HepG2 (cell line): Measurements from ENCODE around the gene TUBA8. TPM values are rescaled to one million over a fixed set of nuclear protein-coding genes. Genes with fewer than 3 reads are reported as not detected.

Source experiments
- ARHGAP35 ChIP-seq: sonication (generic); formaldehyde crosslinking; IDR thresholded peaks from 2 replicates; pipeline ENCODE4 v1.9.0; 2022; ENCODE audit warnings: mild to moderate bottlenecking, inconsistent platforms, moderate library complexity, missing genetic modification reagents, borderline replicate concordance
- HDAC1 ChIP-seq: sonication (generic); formaldehyde crosslinking; IDR thresholded peaks from 2 replicates; pipeline ENCODE4 v1.5.1; 2020; ENCODE audit warnings: mild to moderate bottlenecking, missing genetic modification reagents
- MBNL3 ChIP-seq: fragments of 250-450 bp; sonication (Bioruptor Pico); conservative IDR thresholded peaks from 2 replicates; pipeline ENCODE4 v1.8.0; 2022; ENCODE audit warnings: mild to moderate bottlenecking, inconsistent platforms
- NFATC3 ChIP-seq: sonication (generic); formaldehyde crosslinking; IDR thresholded peaks from 2 replicates; pipeline ENCODE4 v1.5.1; 2020; ENCODE audit warnings: mild to moderate bottlenecking, missing genetic modification reagents
- NFIB ChIP-seq: sonication (generic); formaldehyde crosslinking; IDR thresholded peaks from 2 replicates; pipeline ENCODE4 v1.9.0; 2021; ENCODE audit warnings: missing genetic modification reagents, mild to moderate bottlenecking, borderline replicate concordance
- NFYB ChIP-seq: sonication (generic); formaldehyde crosslinking; IDR thresholded peaks from 2 replicates; pipeline ENCODE4 v1.4.0; 2020; ENCODE audit warnings: missing genetic modification reagents
- PHF5A ChIP-seq: IDR thresholded peaks from one replicate; pipeline ENCODE4 v1.6.1; 2018; ENCODE audit warnings: low read depth, missing genetic modification reagents; ENCODE audit not compliant: unreplicated experiment
- POGZ ChIP-seq: sonication (generic); formaldehyde crosslinking; IDR thresholded peaks from 2 replicates; pipeline ENCODE4 v1.4.0; 2020; ENCODE audit warnings: mild to moderate bottlenecking, missing genetic modification reagents
- RFXANK ChIP-seq: IDR thresholded peaks from 2 replicates; pipeline ENCODE4 v1.6.1; 2016
- SOX5 ChIP-seq: IDR thresholded peaks from 2 replicates; pipeline ENCODE4 v1.6.1; 2016; ENCODE audit warnings: borderline replicate concordance
- SP4 ChIP-seq: sonication (generic); formaldehyde crosslinking; IDR thresholded peaks from 2 replicates; pipeline ENCODE4 v1.8.1; 2023; ENCODE audit warnings: mild to moderate bottlenecking, missing genetic modification reagents
- SP5 ChIP-seq: IDR thresholded peaks from 2 replicates; pipeline ENCODE4 v1.6.1; 2016; ENCODE audit warnings: low read depth, borderline replicate concordance
- STAG1 ChIP-seq: sonication (generic); formaldehyde crosslinking; IDR thresholded peaks from 2 replicates; pipeline ENCODE4 v1.4.0; 2020; ENCODE audit warnings: missing genetic modification reagents
- YY1 ChIP-seq: IDR thresholded peaks from 2 replicates; pipeline ENCODE4 v1.6.1; 2011; ENCODE audit warnings: low read length, low read depth, moderate library complexity, mild to moderate bottlenecking; ENCODE audit not compliant: insufficient read depth, insufficient replicate concordance
- ZNF12 ChIP-seq: sonication (generic); formaldehyde crosslinking; IDR thresholded peaks from 2 replicates; pipeline ENCODE4 v1.5.0; 2020; ENCODE audit warnings: missing genetic modification reagents
- ZNF180 ChIP-seq: sonication (generic); formaldehyde crosslinking; IDR thresholded peaks from 2 replicates; pipeline ENCODE4 v1.4.0; 2020; ENCODE audit warnings: low read depth, missing genetic modification reagents, borderline replicate concordance
- ZNF709 ChIP-seq: sonication (generic); formaldehyde crosslinking; IDR thresholded peaks from 2 replicates; pipeline ENCODE4 v1.5.0; 2020; ENCODE audit warnings: mild to moderate bottlenecking, missing genetic modification reagents
- ZNF724P ChIP-seq: sonication (generic); formaldehyde crosslinking; IDR thresholded peaks from 2 replicates; pipeline ENCODE4 v1.8.0; 2022; ENCODE audit warnings: missing genetic modification reagents, borderline replicate concordance
- polyA plus RNA-seq, 8 experiments: library from polyadenylated mRNA; depleted of rRNA in 3 of 8; stranded (reverse) in 7 of 8; unstranded in 1 of 8; fragments of >200 nt; fragmentation: Illumina TruSeq in 4 of 8; extraction: Trizol in 4 of 8; gene quantifications; 2 replicates each; pipeline versions ENCODE4 v1.2.1 to v1.2.3, GENCODE V29; 2011 to 2016; ENCODE audit warnings: low read depth in 4 of 8, missing spikeins in 1 of 8, mixed read lengths in 1 of 8; ENCODE audit not compliant: insufficient read depth in 1 of 8
- total RNA-seq, 5 experiments: library from RNA; depleted of rRNA; stranded (reverse); fragments of >200 nt; fragmentation: Illumina TruSeq; extraction: Trizol; gene quantifications; 2 replicates each; pipeline ENCODE4 v1.2.3, GENCODE V29; 2016; ENCODE audit warnings: low read depth in 1 of 5
- TF ChIP-seq, protein P1 (sequence below): sonication (generic); formaldehyde crosslinking; IDR thresholded peaks from 2 replicates; pipeline ENCODE4 v1.5.0; 2020; ENCODE audit warnings: mild to moderate bottlenecking, missing genetic modification reagents
- TF ChIP-seq, protein P2 (sequence below): sonication (generic); formaldehyde crosslinking; IDR thresholded peaks from 2 replicates; pipeline ENCODE4 v1.8.0; 2023; ENCODE audit warnings: mild to moderate bottlenecking, missing genetic modification reagents
- TF ChIP-seq, protein P3 (sequence below): sonication (generic); formaldehyde crosslinking; IDR thresholded peaks from 2 replicates; pipeline ENCODE4 v1.8.1; 2023; ENCODE audit warnings: mild to moderate bottlenecking, missing genetic modification reagents, borderline replicate concordance
- TF ChIP-seq, protein P4 (sequence below): sonication (generic); formaldehyde crosslinking; IDR thresholded peaks from 2 replicates; pipeline ENCODE4 v1.4.0; 2020; ENCODE audit warnings: missing genetic modification reagents
- TF ChIP-seq, protein P5 (sequence below): sonication (generic); formaldehyde crosslinking; IDR thresholded peaks from 2 replicates; pipeline ENCODE4 v1.5.1; 2020; ENCODE audit warnings: missing genetic modification reagents, mild to moderate bottlenecking, borderline replicate concordance
- TF ChIP-seq, protein P6 (sequence below): sonication (generic); formaldehyde crosslinking; IDR thresholded peaks from 2 replicates; pipeline ENCODE4 v1.5.0; 2020; ENCODE audit warnings: mild to moderate bottlenecking, low read depth, missing genetic modification reagents, borderline replicate concordance

The TUBA8 gene
- total and polyA plus RNA-seq, 2 of the 13 experiments (the other 11 are each of a cell fraction or from before 2014, with no cell fraction given): 0.35 to 0.69 TPM

DNA sequence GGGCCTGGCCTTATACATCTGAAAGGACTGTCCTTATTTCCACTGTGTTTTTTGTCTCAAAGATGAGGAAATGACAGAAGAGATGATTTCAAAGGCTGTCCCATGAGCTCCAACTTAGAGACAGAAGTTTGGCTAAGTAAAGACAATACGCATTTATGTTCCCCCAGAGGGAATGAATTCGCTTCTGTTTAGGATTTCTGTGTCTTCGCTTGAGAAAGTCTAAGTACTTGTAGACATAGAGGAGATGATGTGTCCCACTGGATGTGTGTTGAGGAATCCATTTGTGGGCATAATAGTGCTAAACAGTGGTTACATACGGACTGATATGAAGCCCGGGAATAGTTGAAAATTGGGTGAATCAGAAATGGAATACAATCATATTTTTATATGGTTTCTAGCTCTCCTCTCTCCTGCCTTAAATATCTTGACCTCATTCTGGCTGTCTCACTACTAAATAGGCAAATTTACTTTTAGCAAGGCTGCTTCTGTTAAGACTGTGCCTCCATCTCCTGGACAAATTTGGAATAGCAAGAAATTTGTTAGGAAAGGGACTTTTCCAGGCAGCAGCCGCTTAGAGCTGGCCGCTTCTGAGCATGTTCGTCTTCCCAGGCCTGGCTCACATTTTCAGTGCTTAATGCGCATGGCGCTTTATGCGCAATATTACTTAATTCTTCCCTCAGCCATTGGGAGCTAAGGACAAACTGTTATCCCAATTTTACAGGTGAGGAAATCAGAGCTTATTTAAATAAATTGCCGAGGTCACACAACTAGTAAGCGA lies 34.7 kb upstream of the TUBA8 start (continued):
- TF ChIP-seq, protein P1, sequence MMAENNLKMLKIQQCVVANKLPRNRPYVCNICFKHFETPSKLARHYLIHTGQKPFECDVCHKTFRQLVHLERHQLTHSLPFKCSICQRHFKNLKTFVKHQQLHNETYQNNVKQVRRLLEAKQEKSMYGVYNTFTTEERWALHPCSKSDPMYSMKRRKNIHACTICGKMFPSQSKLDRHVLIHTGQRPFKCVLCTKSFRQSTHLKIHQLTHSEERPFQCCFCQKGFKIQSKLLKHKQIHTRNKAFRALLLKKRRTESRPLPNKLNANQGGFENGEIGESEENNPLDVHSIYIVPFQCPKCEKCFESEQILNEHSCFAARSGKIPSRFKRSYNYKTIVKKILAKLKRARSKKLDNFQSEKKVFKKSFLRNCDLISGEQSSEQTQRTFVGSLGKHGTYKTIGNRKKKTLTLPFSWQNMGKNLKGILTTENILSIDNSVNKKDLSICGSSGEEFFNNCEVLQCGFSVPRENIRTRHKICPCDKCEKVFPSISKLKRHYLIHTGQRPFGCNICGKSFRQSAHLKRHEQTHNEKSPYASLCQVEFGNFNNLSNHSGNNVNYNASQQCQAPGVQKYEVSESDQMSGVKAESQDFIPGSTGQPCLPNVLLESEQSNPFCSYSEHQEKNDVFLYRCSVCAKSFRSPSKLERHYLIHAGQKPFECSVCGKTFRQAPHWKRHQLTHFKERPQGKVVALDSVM: no peak
- TF ChIP-seq NFATC3 (CRISPR knock-in tag) (no peak), SP4 (CRISPR knock-in tag) (no peak), YY1 (no peak), POGZ (CRISPR knock-in tag) (no peak), SP5 (CRISPR knock-in tag) (no peak), ZNF724P (CRISPR knock-in tag) (no peak), NFYB (no peak), RFXANK (CRISPR knock-in tag) (peak; percentile 43; the same call in 1 of the 2 replicates), PHF5A (CRISPR knock-in tag) (peak; percentile 43), ZNF180 (CRISPR knock-in tag) (no peak), SOX5 (CRISPR knock-in tag) (no peak), STAG1 (CRISPR knock-in tag) (peak; percentile 98), MBNL3 (CRISPR knock-in tag) (no peak), ARHGAP35 (CRISPR knock-in tag) (no peak), ZNF12 (no peak), HDAC1 (CRISPR knock-in tag) (no peak), ZNF709 (CRISPR knock-in tag) (no peak), NFIB (CRISPR knock-in tag) (no peak)
- TF ChIP-seq, protein P2, sequence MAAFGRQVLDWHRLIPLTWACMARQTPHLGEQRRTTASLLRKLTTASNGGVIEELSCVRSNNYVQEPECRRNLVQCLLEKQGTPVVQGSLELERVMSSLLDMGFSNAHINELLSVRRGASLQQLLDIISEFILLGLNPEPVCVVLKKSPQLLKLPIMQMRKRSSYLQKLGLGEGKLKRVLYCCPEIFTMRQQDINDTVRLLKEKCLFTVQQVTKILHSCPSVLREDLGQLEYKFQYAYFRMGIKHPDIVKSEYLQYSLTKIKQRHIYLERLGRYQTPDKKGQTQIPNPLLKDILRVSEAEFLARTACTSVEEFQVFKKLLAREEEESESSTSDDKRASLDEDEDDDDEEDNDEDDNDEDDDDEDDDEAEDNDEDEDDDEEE (CRISPR knock-in tag): no peak
- TF ChIP-seq, protein P3, sequence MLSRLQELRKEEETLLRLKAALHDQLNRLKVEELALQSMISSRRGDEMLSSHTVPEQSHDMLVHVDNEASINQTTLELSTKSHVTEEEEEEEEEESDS: no peak
- TF ChIP-seq, protein P4, sequence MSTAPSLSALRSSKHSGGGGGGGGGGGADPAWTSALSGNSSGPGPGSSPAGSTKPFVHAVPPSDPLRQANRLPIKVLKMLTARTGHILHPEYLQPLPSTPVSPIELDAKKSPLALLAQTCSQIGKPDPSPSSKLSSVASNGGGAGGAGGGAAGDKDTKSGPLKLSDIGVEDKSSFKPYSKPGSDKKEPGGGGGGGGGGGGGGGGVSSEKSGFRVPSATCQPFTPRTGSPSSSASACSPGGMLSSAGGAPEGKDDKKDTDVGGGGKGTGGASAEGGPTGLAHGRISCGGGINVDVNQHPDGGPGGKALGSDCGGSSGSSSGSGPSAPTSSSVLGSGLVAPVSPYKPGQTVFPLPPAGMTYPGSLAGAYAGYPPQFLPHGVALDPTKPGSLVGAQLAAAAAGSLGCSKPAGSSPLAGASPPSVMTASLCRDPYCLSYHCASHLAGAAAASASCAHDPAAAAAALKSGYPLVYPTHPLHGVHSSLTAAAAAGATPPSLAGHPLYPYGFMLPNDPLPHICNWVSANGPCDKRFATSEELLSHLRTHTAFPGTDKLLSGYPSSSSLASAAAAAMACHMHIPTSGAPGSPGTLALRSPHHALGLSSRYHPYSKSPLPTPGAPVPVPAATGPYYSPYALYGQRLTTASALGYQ (CRISPR knock-in tag): no peak
- TF ChIP-seq, protein P5, sequence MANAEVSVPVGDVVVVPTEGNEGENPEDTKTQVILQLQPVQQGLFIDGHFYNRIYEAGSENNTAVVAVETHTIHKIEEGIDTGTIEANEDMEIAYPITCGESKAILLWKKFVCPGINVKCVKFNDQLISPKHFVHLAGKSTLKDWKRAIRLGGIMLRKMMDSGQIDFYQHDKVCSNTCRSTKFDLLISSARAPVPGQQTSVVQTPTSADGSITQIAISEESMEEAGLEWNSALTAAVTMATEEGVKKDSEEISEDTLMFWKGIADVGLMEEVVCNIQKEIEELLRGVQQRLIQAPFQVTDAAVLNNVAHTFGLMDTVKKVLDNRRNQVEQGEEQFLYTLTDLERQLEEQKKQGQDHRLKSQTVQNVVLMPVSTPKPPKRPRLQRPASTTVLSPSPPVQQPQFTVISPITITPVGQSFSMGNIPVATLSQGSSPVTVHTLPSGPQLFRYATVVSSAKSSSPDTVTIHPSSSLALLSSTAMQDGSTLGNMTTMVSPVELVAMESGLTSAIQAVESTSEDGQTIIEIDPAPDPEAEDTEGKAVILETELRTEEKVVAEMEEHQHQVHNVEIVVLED: no peak
- TF ChIP-seq, protein P6, sequence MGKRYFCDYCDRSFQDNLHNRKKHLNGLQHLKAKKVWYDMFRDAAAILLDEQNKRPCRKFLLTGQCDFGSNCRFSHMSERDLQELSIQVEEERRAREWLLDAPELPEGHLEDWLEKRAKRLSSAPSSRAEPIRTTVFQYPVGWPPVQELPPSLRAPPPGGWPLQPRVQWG (CRISPR knock-in tag): no peak
